Stimulated activated naive CD8-positive, alpha-beta T cell treated with anti-CD3 and anti-CD28 coated beads, Interleukin-15, amount 100 ng/mL, for 72 hours (primary cell): Measurements from ENCODE around the gene TNRC6B.
A peak's percentile ranks its signal among the peaks of the same experiment; 100 is the strongest.
"Not testable (repeated sequence)": the region's sequence is repeated elsewhere in the genome, so short reads cannot be mapped to it uniquely, and the experiment has no call there.

Experiments
- ATAC-seq: fragments of 150-1000 bp; cut with Tn5 transposase; 2 replicates; pipeline ENCODE4 v1.10.0; 2021; ENCODE audit warnings: mild to moderate bottlenecking, moderate library complexity
- DNase-seq, 2 donors: peaks; one replicate each; pipeline ENCODE4 v3.0.0; 2021 to 2022
- H3K27ac Mint-ChIP-seq, 2 donors: one replicate each; pipeline ENCODE4 v1.8.0; 2022; ENCODE audit warnings: mild to moderate bottlenecking in 2 of 2, mixed read lengths in 2 of 2, moderate library complexity in 2 of 2
- H3K27me3 Mint-ChIP-seq: one replicate; pipeline ENCODE4 v1.8.0; 2022; ENCODE audit warnings: mixed read lengths
- H3K4me1 Mint-ChIP-seq: one replicate; pipeline ENCODE4 v1.8.0; 2022; ENCODE audit warnings: mild to moderate bottlenecking, mixed read lengths
- H3K4me3 Mint-ChIP-seq, 2 donors: one replicate each; pipeline ENCODE4 v1.8.0; 2022; ENCODE audit warnings: mild to moderate bottlenecking in 2 of 2, mixed read lengths in 2 of 2, moderate library complexity in 1 of 2
- H3K9me3 Mint-ChIP-seq, 2 donors: one replicate each; pipeline ENCODE4 v1.8.0; 2022; ENCODE audit warnings: mixed read lengths in 2 of 2

Gene TNRC6B

GRCh38 chr22:40197421-40197820, 19.7 kb downstream of the TNRC6B start:
- not testable (repeated sequence) for H3K9me3 Mint-ChIP-seq, H3K27me3 Mint-ChIP-seq, DNase-seq, H3K4me3 Mint-ChIP-seq, ATAC-seq
- Mint-ChIP-seq H3K4me1 (peaks cover 81% of the 10 kb centered on the region), H3K27ac (peak overlapping the region in 1 of 2 donors; percentile 86)

GRCh38 chr22:40198733-40199132, 21.0 kb downstream of the TNRC6B start:
- ATAC-seq (no peak), DNase-seq (no peak)
- H3K27me3 Mint-ChIP-seq, result no peaks in the 10 kb centered on the region
- H3K27ac Mint-ChIP-seq, result no peak overlapping the region
- no peaks in the 10 kb centered on the region for H3K9me3 Mint-ChIP-seq
- peaks cover 81% of the 10 kb centered on the region for H3K4me1 Mint-ChIP-seq
- no peak overlapping the region for H3K4me3 Mint-ChIP-seq

- ATAC-seq (no peak), DNase-seq (no peak)
- Mint-ChIP-seq H3K4me3 (no peak overlapping the region), H3K4me1 (peaks cover 81% of the 10 kb centered on the region), H3K9me3 (no peaks in the 10 kb centered on the region), H3K27ac (peak overlapping the region in 1 of 2 donors; percentile 48), H3K27me3 (no peaks in the 10 kb centered on the region)
Measured at GRCh38 chr22:40199223-40199622, 21.5 kb downstream of the TNRC6B start.

- H3K9me3 Mint-ChIP-seq, result no peaks in the 10 kb centered on the region
- no peak overlapping the region for H3K4me3 Mint-ChIP-seq
- ATAC-seq, result no peak
- H3K4me1 Mint-ChIP-seq, result peaks cover 82% of the 10 kb centered on the region
- no peaks in the 10 kb centered on the region for H3K27me3 Mint-ChIP-seq
- no peak for DNase-seq
- no peak overlapping the region for H3K27ac Mint-ChIP-seq
Measured at GRCh38 chr22:40199852-40200251, 22.1 kb downstream of the TNRC6B start.

- H3K27ac Mint-ChIP-seq, result peak overlapping the region in 1 of 2 donors; percentile 13
- H3K4me1 Mint-ChIP-seq, result peaks cover 77% of the 10 kb centered on the region
- DNase-seq (no peak), ATAC-seq (peak; percentile 43)
- no peak overlapping the region for H3K4me3 Mint-ChIP-seq
- no peaks in the 10 kb centered on the region for H3K27me3 Mint-ChIP-seq
- H3K9me3 Mint-ChIP-seq, result no peaks in the 10 kb centered on the region
Measured at GRCh38 chr22:40200795-40201530, 23.2 kb downstream of the TNRC6B start.

GRCh38 chr22:40202225-40202944, 24.7 kb downstream of the TNRC6B start:
- H3K27ac Mint-ChIP-seq, result peak overlapping the region; percentile 4 to 74
- H3K4me1 Mint-ChIP-seq, result peaks cover 64% of the 10 kb centered on the region
- DNase-seq (no peak), ATAC-seq (no peak)
- no peaks in the 10 kb centered on the region for H3K27me3 Mint-ChIP-seq
- peak overlapping the region in 1 of 2 donors; percentile 64 for H3K4me3 Mint-ChIP-seq
- no peaks in the 10 kb centered on the region for H3K9me3 Mint-ChIP-seq

GRCh38 chr22:40203572-40203971, 25.8 kb downstream of the TNRC6B start:
- no peaks in the 10 kb centered on the region for H3K9me3 Mint-ChIP-seq
- DNase-seq (peak; percentile 35 to 46), ATAC-seq (peak; percentile 96)
- H3K27me3 Mint-ChIP-seq, result no peaks in the 10 kb centered on the region
- peak overlapping the region; percentile 72 to 87 for H3K27ac Mint-ChIP-seq
- peak overlapping the region; percentile 64 for H3K4me3 Mint-ChIP-seq
- H3K4me1 Mint-ChIP-seq, result peaks cover 66% of the 10 kb centered on the region

- no peak overlapping the region for H3K27ac Mint-ChIP-seq
- H3K4me3 Mint-ChIP-seq, result peak overlapping the region in 1 of 2 donors; percentile 64
- H3K27me3 Mint-ChIP-seq, result no peaks in the 10 kb centered on the region
- no peak for DNase-seq
- no peaks in the 10 kb centered on the region for H3K9me3 Mint-ChIP-seq
- peaks cover 61% of the 10 kb centered on the region for H3K4me1 Mint-ChIP-seq
- no peak for ATAC-seq
Measured at GRCh38 chr22:40204321-40205116, 26.8 kb downstream of the TNRC6B start.

GRCh38 chr22:40206561-40206960, 28.8 kb downstream of the TNRC6B start:
- Mint-ChIP-seq H3K27ac (no peak overlapping the region), H3K4me1 (peaks cover 66% of the 10 kb centered on the region)

GRCh38 chr22:40210818-40211217, 33.1 kb downstream of the TNRC6B start:
- ATAC-seq (peak; percentile 87), DNase-seq (no peak)
- Mint-ChIP-seq H3K4me1 (peaks cover 77% of the 10 kb centered on the region), H3K9me3 (no peaks in the 10 kb centered on the region), H3K4me3 (no peak overlapping the region), H3K27ac (peak overlapping the region in 1 of 2 donors; percentile 0), H3K27me3 (no peaks in the 10 kb centered on the region)

More at GRCh38 chr22:40206561-40206960, 28.8 kb downstream of the TNRC6B start:
- Mint-ChIP-seq H3K4me3 (no peak overlapping the region), H3K9me3 (no peaks in the 10 kb centered on the region), H3K27me3 (no peaks in the 10 kb centered on the region)
- ATAC-seq (no peak), DNase-seq (no peak)

- no peaks in the 10 kb centered on the region for H3K9me3 Mint-ChIP-seq
- H3K4me1 Mint-ChIP-seq, result peaks cover 84% of the 10 kb centered on the region
- ATAC-seq (no peak), DNase-seq (no peak)
- H3K27me3 Mint-ChIP-seq, result no peaks in the 10 kb centered on the region
- H3K4me3 Mint-ChIP-seq, result no peak overlapping the region
- H3K27ac Mint-ChIP-seq, result peak overlapping the region; percentile 48 to 59
Measured at GRCh38 chr22:40211476-40212054, 33.8 kb downstream of the TNRC6B start.

GRCh38 chr22:40212121-40212520, 34.4 kb downstream of the TNRC6B start:
- Mint-ChIP-seq H3K4me1 (peaks cover 90% of the 10 kb centered on the region), H3K27me3 (no peaks in the 10 kb centered on the region), H3K9me3 (no peaks in the 10 kb centered on the region), H3K27ac (peak overlapping the region; percentile 48 to 59), H3K4me3 (no peak overlapping the region)
- DNase-seq, result no peak
- no peak for ATAC-seq

- Mint-ChIP-seq H3K4me3 (no peak overlapping the region), H3K4me1 (peaks cover 85% of the 10 kb centered on the region), H3K9me3 (no peaks in the 10 kb centered on the region), H3K27me3 (no peaks in the 10 kb centered on the region), H3K27ac (no peak overlapping the region)
- no peak for DNase-seq
- ATAC-seq, result no peak
Measured at GRCh38 chr22:40213478-40213877, 35.8 kb downstream of the TNRC6B start.

GRCh38 chr22:40215266-40215665, 37.5 kb downstream of the TNRC6B start:
- Mint-ChIP-seq H3K27me3 (no peaks in the 10 kb centered on the region), H3K4me3 (peak overlapping the region; percentile 63 to 67), H3K9me3 (no peaks in the 10 kb centered on the region), H3K4me1 (peaks cover 91% of the 10 kb centered on the region), H3K27ac (peak overlapping the region; percentile 28 to 69)
- DNase-seq (no peak), ATAC-seq (no peak)

GRCh38 chr22:40216041-40216756, 38.5 kb downstream of the TNRC6B start:
- Mint-ChIP-seq H3K9me3 (no peaks in the 10 kb centered on the region), H3K4me1 (peaks cover 84% of the 10 kb centered on the region), H3K4me3 (peak overlapping the region; percentile 63 to 67), H3K27ac (peak overlapping the region; percentile 7 to 57), H3K27me3 (no peaks in the 10 kb centered on the region)
- peak; percentile 78 for ATAC-seq
- DNase-seq, result peak in 1 of 2 donors; percentile 21
